Medulla oblongata (tissue), 1 donor: Measurements from ENCODE around the gene ADAMTS16.

Experiments
- DNase-seq: peaks from one replicate; pipeline ENCODE4 v3.0.0-alpha.2; 2015; ENCODE audit errors: extremely low spot score

Gene ADAMTS16

GRCh38 chr5:5183189-5183699 lies 43.1 kb downstream of the ADAMTS16 start:
- DNase-seq, result no peak

- DNase-seq, result no peak
Measured at GRCh38 chr5:5183933-5184332, 43.8 kb downstream of the ADAMTS16 start.

GRCh38 chr5:5188376-5189050 lies 48.4 kb downstream of the ADAMTS16 start:
- DNase-seq, result no peak

GRCh38 chr5:5189051-5189430 lies 48.9 kb downstream of the ADAMTS16 start:
- no peak for DNase-seq

GRCh38 chr5:5191906-5192305 lies 51.8 kb downstream of the ADAMTS16 start:
- no peak for DNase-seq

- DNase-seq, result no peak
Measured at GRCh38 chr5:5192681-5193080, 52.6 kb downstream of the ADAMTS16 start.

- no peak for DNase-seq
Measured at GRCh38 chr5:5195128-5195918, 55.2 kb downstream of the ADAMTS16 start.

- DNase-seq, result no peak
Measured at GRCh38 chr5:5198135-5198534, 58.0 kb downstream of the ADAMTS16 start.

- DNase-seq, result no peak
Measured at GRCh38 chr5:5198815-5199214, 58.7 kb downstream of the ADAMTS16 start.

- no peak for DNase-seq
Measured at GRCh38 chr5:5199495-5199894, 59.4 kb downstream of the ADAMTS16 start.

GRCh38 chr5:5200133-5200532 lies 60.0 kb downstream of the ADAMTS16 start:
- DNase-seq, result no peak

GRCh38 chr5:5202321-5202720 lies 62.2 kb downstream of the ADAMTS16 start:
- no peak for DNase-seq

- no peak for DNase-seq
Measured at GRCh38 chr5:5203451-5203850, 63.3 kb downstream of the ADAMTS16 start.

GRCh38 chr5:5207828-5208227 lies 67.7 kb downstream of the ADAMTS16 start:
- no peak for DNase-seq

- DNase-seq, result no peak
Measured at GRCh38 chr5:5209089-5209488, 69.0 kb downstream of the ADAMTS16 start.

- no peak for DNase-seq
Measured at GRCh38 chr5:5209510-5210286, 69.6 kb downstream of the ADAMTS16 start.

- DNase-seq, result no peak
Measured at GRCh38 chr5:5217371-5217770, 77.2 kb downstream of the ADAMTS16 start.

GRCh38 chr5:5218396-5218795 lies 78.3 kb downstream of the ADAMTS16 start:
- no peak for DNase-seq

GRCh38 chr5:5219541-5219940 lies 79.4 kb downstream of the ADAMTS16 start:
- DNase-seq, result no peak

- DNase-seq, result no peak
Measured at GRCh38 chr5:5220901-5221631, 80.9 kb downstream of the ADAMTS16 start.

GRCh38 chr5:5221724-5222123 lies 81.6 kb downstream of the ADAMTS16 start:
- DNase-seq, result no peak

- no peak for DNase-seq
Measured at GRCh38 chr5:5231576-5231975, 91.4 kb downstream of the ADAMTS16 start.
